Renal cortical epithelial cell (primary cell): ENCODE data around the gene TUT1. TPM values are rescaled to one million over a fixed set of nuclear protein-coding genes. Genes with fewer than 3 reads are reported as not detected.
"Not testable (repeated sequence)": the region's sequence is repeated elsewhere in the genome, so short reads cannot be mapped to it uniquely, and the experiment has no call there.

ENCODE experiments used
- DNase-seq: peaks from one replicate; pipeline ENCODE4 v3.0.0-alpha.2; 2011; ENCODE audit warnings: low read depth
- total RNA-seq: library from RNA; depleted of rRNA; stranded (reverse); fragments of >200 nt; gene quantifications from 2 replicates; pipeline ENCODE4 v1.2.3, GENCODE V29; 2014

Gene TUT1
- total RNA-seq, 1 donor from 2014 or later: 12.7 TPM

- no peak for DNase-seq
These were observed 12.8 kb downstream of the TUT1 start for GRCh38 chr11:62578541-62578940.

DNA sequence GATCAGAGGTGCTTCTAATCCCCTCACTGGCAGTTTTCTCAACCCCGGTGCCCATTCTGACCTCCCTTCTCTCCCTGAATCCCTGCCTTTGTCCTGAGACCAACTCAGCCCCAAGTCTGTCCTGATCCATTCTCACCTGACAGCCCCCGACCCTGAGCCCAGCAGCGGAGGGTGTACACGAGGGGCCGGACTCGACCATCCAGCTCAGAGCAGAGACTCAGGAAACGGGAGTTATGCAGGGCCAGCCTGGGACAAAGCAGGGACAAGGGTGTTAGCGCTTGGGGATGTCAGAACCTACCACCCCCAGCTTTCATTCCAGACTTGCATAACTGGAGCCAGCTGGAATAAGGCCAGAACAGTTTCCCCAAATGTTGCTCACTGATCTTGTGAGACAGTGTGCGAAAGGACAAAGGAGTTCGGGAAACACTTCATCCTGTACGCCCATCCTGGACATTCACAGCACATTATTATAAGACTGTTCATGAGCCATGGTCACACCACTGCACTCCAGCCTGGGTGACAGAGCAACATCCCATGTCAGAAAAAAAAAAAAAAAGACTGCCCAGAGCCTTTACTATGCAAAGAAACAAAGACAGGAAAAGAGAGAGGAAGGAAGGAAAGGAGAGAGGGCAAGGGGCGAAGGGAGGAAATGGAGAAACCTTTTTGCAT is 14.1 kb downstream of the TUT1 start:
- DNase-seq: no peak

DNA sequence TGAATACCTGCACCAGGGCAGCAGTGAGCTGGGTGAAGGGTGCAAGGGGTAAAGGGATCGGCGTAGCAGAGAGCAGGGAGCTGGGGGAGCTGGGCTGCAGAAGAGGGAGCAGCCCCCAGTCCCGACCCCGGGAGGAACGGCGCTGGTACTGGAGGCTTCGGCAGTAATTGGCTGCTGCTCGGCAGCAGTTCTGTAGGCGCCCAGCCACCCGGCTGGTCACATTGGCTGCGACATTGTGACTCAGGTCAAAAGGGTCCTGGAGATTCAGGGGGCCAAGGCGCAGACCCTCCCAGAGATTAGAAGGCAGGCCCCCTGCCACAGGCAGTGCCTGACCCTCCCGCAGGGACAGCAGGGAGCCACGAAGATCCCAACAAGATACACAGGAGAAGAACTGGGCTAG is 15.5 kb downstream of the TUT1 start:
- no peak for DNase-seq

DNA sequence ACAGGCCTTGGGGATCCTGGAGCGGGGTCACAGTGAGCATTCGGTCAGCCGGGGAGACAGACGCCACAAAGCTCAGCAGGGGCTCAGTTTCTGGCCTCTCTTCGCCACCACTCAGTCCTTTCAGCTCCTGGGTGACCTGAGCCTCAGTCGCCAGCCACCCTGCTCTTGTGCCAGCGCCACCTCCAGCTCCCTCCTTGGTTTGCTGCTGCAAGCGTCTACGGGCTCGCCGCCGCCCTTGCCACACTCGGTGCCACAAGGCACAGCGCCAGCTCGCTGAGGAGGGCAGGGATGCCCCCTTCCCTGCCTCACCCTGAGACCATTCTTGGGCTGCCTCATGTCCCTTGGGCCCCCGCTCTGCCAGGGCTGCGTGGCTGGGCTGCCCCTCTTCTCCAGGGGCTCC is 16.2 kb downstream of the TUT1 start:
- DNase-seq: no peak

DNA sequence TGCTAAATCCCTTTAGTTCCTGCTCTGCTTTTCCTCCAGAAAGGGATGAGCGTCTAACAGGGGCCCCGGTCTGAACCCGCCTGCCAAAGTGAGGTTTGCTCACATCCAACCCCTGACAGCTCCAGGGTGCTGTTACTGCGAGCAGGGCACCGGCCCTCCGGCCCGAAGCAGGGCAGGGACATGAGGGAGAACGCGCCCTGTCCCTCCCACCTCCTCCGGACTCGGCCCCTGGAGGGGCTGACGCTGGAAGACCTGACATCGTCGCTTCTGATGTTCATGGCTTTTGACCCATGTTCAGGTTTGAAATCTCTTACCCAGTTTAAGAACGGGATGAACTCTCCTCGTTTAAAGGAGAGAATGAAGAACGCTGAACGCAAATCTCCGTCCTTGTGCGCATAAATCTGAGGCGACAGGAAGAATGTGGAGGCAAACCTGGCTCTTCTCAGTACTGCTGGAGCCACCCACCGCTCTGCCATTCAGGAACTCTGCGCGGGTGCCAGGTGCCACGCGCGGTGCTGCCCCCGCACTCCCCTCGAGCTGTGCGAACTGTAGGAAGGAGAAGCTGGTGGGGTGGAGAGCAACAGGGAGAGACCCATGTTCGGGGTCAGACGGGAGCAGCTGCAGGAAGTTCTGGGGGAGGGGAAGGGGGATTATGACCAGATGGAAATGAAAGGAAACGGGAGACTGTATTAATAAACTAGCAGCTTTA is 16.8 kb downstream of the TUT1 start:
- no peak for DNase-seq

DNA sequence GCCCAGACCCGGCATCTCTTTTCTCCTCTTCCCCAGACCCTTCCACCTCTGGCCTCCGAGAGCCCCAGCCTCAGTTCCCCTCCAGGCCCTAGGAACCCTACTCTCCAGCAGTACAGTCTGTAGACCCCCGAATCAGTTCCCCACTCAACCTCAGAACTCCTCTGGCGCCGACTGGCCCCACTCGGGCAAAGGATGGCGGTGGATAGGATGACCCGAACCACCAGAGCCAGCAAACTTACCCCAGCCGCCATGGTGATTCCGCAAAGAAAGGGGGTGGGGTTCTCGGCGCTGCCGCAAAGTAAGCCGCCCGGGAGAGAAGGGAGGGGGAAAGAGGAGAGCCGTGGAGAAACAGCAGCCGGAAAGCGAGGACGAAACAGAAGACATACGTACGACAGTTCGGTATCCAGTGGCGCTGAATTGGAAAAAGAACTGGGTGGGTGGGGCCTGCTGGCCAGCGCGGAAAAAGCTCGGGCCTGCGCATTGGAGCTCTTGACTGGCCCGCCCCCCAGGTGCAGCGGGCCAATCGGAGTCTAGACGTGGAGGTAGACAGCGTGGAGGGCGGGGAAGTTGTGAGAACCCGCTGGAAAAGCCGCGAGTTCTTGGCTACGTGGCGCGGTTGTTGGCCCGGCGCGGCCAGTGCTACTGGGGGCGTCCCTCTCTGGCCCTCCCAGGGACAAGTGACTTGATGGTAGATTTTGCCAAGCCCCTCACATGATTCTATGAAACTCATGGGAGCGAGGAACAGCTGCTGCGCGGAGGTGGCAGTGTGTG is 17.5 kb downstream of the TUT1 start, which contains the start of gene EEF1G:
Gene EEF1G (minus strand): TSS at position 300 of the 771 bp plus-strand sequence. CDS start 49 bp downstream, at position 251.
- DNase-seq: peak; percentile 100

GRCh38 chr11:62573006-62573591 is 18.2 kb downstream of the TUT1 start:
- DNase-seq: no peak

GRCh38 chr11:62572431-62572830 is 18.9 kb downstream of the TUT1 start:
- no peak for DNase-seq

GRCh38 chr11:62571493-62571892 is 19.8 kb downstream of the TUT1 start:
- not testable (repeated sequence) for DNase-seq

DNA sequence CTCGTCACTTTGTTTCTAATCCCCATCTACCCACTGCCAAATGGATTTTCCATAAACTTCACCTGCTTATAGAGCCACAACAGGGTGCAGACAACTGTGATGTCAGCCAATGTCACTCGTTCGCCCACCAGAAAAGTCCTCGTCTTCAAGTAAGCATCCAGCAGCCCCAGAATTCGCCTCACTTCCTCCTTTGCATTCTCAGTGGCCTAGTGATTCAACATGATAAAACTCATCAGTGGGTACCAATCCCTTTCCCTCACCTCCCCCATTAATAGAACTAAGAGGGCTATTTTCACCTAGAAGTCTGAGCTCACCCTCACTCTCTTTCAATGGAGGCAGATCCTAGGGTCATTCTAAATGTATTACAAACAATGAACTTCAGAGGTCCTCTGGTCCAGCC is 20.4 kb downstream of the TUT1 start:
- not testable (repeated sequence) for DNase-seq

DNA sequence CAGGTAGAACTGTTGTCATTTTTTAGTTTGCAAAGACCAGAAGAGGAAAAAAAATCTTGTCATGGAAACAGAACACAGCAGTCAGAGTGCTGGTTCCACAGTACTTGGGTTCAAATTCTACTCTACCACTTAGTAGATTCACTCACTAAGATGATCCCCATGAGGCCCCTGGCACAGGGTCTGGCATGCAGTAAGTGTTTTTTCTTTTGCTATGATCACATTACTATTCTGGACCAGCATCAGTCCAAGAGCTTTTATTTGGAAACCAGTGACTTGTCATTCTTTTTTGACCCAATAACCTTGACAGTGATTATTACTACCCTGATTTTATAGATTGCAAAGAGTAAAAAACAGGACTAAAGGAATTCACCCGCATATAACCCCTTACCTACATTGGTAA is 21.7 kb downstream of the TUT1 start:
- DNase-seq: no peak

DNA sequence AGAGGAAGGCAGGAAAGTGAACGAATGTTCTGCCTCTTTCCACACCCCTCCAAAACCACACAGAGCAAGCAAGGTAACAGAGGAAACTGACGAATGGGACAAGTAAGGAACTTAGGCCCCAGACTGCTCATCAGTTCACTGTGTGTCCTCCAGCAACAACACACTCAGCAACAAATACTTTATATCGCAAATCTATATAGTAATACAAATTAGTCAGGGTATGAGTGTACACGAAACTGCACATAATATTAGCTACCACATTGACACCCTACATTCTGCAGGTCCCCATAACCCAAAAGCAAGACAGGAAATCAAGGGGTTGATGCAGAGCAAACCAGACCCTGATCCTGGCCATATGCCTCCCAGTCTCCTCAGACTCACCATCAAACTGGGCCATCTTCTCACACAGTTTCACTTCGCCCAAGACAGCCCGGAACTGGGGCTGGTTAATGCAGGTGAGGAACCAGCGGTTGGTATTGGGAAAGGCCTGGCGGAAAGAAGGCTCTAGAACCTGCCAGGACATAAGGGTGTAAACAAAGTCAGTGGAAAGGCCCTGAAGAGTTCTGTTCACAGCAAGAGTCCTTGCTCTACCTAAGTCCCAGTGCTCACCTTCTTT is 24.2 kb downstream of the TUT1 start:
- DNase-seq: no peak

- no peak for DNase-seq
These were observed 25.1 kb downstream of the TUT1 start for GRCh38 chr11:62566247-62566646.

DNA sequence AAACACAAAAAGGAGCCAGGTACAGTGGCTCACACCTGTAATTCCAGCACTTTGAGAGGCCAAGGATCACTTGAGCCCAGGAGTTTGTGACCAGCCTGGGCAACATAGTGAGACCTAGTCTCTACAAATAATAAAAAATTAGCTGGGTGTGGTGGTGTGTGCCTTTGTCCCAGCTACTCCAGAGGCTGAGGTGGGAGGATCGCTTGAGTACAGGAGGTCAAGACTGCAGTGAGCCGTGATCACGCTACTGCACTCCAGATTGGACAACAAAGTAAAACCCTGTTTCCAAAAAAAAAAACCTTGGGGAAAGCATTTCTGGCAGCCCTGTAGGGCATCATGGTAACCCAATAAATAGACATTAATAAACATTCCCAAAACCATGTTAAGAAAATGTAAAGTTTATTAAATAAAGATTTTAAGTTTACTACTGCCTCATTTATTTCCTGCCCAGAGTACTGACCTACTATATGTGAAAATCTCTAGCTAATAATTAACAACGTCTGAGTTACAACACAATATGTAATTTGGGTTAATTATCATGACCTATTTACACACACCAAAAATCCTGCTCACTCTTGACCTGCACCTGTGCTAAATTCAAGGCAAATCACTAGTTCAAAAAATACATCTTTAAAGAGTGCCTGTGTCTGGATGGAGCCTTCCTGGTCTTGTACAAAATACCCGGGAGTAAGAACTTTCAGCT is 26.1 kb downstream of the TUT1 start:
- DNase-seq: no peak

DNA sequence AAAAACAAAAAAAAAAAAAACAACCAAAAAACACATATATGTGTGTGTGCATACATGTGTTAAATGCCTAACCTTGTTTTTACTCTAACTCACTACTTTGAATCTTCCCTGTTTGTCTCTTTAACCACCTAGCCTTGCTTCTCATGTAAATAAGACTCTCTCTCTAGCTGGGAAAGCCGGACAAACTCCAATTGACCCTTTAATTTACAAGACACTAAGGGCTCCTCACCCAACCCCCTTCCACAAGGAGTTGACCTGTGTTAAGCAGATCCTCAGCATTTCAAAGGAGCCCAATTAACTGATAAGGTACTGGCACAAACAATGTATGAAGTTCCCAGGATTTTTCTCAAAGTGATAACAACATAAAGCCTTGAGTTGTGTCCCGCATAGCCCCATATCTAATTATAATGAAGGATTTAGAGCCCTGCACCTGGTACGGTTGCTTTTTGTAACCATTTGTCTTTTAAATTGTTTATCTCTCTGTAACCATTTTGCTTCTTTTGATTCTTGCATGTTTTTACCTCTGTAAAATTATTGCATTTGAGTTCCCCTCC is 29.6 kb downstream of the TUT1 start:
- not testable (repeated sequence) for DNase-seq

DNA sequence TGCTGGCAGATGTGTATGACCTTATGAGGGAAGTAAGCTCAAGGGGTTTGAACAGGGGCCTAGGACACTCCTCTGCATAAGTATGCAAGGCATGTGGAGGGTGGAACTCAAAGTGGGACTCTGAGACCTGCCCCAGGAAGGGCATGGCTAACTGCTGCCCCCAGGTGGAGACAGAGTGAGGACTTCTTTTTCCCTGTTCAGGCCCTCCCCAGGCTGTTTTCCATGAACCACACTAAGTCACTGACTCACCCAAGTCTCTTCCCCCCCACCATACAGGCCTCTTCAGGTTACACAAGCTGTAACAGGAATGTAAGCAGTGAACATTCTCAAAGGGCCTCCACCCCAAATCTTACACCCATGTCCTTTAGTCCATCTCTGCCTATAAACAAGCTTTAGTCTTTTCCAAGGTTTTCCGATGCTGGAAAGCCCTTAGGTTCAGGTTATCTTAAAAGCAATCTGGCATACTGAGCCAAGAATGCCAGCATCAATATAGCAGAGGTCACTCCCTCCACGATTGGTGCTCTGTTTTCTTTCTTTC is 30.7 kb downstream of the TUT1 start:
- DNase-seq: peak; percentile 97

- not testable (repeated sequence) for DNase-seq
These were observed 31.7 kb downstream of the TUT1 start for GRCh38 chr11:62559626-62560025.

GRCh38 chr11:62559204-62559603 is 32.1 kb downstream of the TUT1 start:
- DNase-seq: no peak

DNA sequence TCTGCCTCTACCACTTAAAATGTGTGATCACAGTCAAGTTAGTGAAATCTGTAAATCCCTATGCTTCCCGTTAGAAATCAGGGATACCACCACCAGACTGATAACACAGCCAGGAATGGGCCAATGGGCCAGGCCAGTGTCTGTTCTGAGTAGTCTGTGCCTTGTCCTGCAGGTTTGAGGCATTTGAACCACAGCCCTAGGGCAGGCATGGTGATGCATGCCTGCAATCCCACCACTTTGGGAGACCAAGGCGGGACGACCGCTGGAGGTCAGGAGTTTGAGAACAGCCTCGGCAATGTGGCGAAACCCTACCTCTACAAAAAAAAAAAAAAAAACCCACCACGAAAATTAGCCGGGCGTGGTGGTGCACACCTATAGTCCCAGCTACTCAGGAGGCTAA is 32.7 kb downstream of the TUT1 start:
- DNase-seq: no peak

DNA sequence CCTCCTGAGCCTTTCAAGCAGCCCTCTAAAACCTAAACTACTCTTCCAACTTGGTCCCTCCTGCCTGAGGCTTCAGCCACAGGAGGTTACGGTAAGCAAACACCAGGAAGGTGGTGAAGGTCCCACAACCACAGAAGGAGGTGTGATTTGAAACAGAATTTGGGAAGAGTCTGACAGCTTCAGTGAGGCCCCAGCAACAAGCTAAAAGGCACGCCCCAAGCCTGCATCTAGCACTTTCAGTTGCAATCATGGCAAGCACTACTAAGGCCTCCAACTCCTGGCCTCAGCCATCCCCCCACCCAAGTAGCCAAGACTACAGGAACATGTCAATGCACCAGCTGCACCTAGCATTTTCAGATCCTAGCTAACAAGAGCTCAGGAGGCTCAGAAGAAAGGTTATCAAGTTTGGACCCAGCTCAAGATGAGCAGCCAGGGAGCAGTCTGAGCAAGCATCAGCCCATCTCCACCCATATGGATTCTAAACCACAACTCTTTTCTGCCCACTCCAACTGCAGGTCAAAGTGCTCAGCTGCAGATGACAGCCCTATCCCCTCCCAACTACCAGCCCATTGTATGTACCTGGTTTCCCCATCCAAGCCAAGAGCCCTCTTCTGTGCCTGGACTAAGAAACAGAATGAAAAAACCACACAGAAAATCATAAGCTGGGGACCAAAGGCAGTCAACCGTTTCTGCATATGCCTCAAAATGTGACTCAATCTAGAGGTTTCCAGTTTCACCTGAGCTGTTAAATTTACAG is 34.3 kb downstream of the TUT1 start:
- no peak for DNase-seq
